K562 (cell line): ENCODE results near the gene SORL1-AS1.

Source experiments
- CEBPB ChIP-seq: fragments of 450-650 bp; IDR thresholded peaks from 2 replicates; pipeline ENCODE4 v1.6.1; 2016; ENCODE audit warnings: missing genetic modification characterization, missing compliant biosample characterization
- ESRRA ChIP-seq: fragments of 450-650 bp; IDR thresholded peaks from 2 replicates; pipeline ENCODE4 v1.6.1; 2014; ENCODE audit warnings: low read depth, mild to moderate bottlenecking, moderate library complexity, borderline replicate concordance
- GABPA ChIP-seq: fragments of 200-800 bp; sonication (Bioruptor generic); conservative IDR thresholded peaks from 2 replicates; pipeline ENCODE4 v1.6.1; 2016; ENCODE audit warnings: low read depth, missing genetic modification characterization, missing compliant biosample characterization
- KLF13 ChIP-seq: fragments of 450-650 bp; IDR thresholded peaks from 2 replicates; pipeline ENCODE4 v1.6.1; 2016; ENCODE audit warnings: missing genetic modification characterization, low read depth, mild to moderate bottlenecking, missing compliant biosample characterization, moderate library complexity, borderline replicate concordance
- NR2C2 ChIP-seq, 2 experiments: fragments of 200-800 bp in 1 of 2; sonication (Bioruptor generic) in 1 of 2; sonication (generic) in 1 of 2; formaldehyde crosslinking in 1 of 2; IDR thresholded peaks; 2 replicates each; pipeline versions ENCODE4 v1.6.1 to v1.8.0; 2016 to 2022; ENCODE audit warnings: mild to moderate bottlenecking in 1 of 2, missing compliant biosample characterization in 1 of 2, missing genetic modification characterization in 1 of 2, missing genetic modification reagents in 1 of 2
- POLR2AphosphoS5 ChIP-seq: IDR thresholded peaks from 2 replicates; pipeline ENCODE4 v1.6.1; 2011; ENCODE audit warnings: mild to moderate bottlenecking, low read depth, low read length, moderate library complexity; ENCODE audit not compliant: control insufficient read depth, insufficient read depth
- RCOR1 ChIP-seq, 2 experiments: IDR thresholded peaks; 2 replicates each; pipeline ENCODE4 v1.6.1; 2012; ENCODE audit warnings: low read depth in 2 of 2, low read length in 2 of 2, borderline replicate concordance in 1 of 2, improper control_type of control experiment in 1 of 2
- ZNF165 ChIP-seq: fragments of 250-450 bp; sonication (Bioruptor Pico); IDR thresholded peaks from 2 replicates; pipeline ENCODE4 v1.4.0; 2020; ENCODE audit warnings: borderline replicate concordance
- TF ChIP-seq, protein P1 (sequence below): sonication (generic); formaldehyde crosslinking; IDR thresholded peaks from 2 replicates; pipeline ENCODE4 v1.8.1; 2022; ENCODE audit warnings: missing genetic modification reagents
- TF ChIP-seq, protein P2 (sequence below), 3 experiments: IDR thresholded peaks in 2 of 3; conservative IDR thresholded peaks in 1 of 3; 2 replicates each; pipeline ENCODE4 v1.5.1; 2011 to 2012; ENCODE audit warnings: low read length in 3 of 3, mild to moderate bottlenecking in 3 of 3, control low read depth in 2 of 3, improper control_type of control experiment in 1 of 3, inconsistent platforms in 1 of 3, low read depth in 1 of 3, mixed read lengths in 1 of 3, moderate library complexity in 1 of 3; ENCODE audit not compliant: insufficient read depth in 2 of 3
- TF ChIP-seq, protein P3 (sequence below): sonication (generic); formaldehyde crosslinking; IDR thresholded peaks from 2 replicates; pipeline ENCODE4 v1.8.0; 2022; ENCODE audit warnings: mild to moderate bottlenecking, missing genetic modification reagents
- TF ChIP-seq, protein P4 (sequence below): fragments of 250-450 bp; sonication (Bioruptor Pico); IDR thresholded peaks from 2 replicates; pipeline ENCODE4 v1.5.0; 2020; ENCODE audit warnings: mild to moderate bottlenecking

DNA sequence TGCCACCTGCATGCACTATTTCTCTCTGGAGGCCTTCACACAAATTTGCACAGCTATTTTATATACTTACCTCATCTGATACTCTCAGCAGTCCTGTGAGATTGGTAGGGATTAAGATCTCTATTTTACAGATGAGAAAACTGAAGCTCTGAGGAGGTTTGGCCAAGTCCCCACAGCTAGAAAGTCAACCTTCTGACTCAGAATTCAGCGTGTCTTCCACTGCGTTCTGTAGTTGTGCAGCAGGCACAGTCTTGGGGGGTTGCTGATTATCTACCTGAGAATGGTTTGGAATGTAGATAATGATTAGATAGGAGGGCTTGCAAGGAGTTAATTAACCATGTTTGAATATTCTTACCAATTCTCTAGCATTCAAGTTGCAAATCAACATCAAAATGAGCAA lies 3.1 kb downstream of the SORL1-AS1 start:
- TF ChIP-seq GABPA = no peak
- no peak for TF ChIP-seq RCOR1 (IDR thresholded peaks at IDR 0.05; ENCODE audit: borderline replicate concordance in 1 of 2, low read depth in 2 of 2, low read length in 2 of 2)
- no peak for TF ChIP-seq POLR2AphosphoS5
- TF ChIP-seq, protein P1, sequence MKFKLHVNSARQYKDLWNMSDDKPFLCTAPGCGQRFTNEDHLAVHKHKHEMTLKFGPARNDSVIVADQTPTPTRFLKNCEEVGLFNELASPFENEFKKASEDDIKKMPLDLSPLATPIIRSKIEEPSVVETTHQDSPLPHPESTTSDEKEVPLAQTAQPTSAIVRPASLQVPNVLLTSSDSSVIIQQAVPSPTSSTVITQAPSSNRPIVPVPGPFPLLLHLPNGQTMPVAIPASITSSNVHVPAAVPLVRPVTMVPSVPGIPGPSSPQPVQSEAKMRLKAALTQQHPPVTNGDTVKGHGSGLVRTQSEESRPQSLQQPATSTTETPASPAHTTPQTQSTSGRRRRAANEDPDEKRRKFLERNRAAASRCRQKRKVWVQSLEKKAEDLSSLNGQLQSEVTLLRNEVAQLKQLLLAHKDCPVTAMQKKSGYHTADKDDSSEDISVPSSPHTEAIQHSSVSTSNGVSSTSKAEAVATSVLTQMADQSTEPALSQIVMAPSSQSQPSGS = no peak
- TF ChIP-seq, protein P2, sequence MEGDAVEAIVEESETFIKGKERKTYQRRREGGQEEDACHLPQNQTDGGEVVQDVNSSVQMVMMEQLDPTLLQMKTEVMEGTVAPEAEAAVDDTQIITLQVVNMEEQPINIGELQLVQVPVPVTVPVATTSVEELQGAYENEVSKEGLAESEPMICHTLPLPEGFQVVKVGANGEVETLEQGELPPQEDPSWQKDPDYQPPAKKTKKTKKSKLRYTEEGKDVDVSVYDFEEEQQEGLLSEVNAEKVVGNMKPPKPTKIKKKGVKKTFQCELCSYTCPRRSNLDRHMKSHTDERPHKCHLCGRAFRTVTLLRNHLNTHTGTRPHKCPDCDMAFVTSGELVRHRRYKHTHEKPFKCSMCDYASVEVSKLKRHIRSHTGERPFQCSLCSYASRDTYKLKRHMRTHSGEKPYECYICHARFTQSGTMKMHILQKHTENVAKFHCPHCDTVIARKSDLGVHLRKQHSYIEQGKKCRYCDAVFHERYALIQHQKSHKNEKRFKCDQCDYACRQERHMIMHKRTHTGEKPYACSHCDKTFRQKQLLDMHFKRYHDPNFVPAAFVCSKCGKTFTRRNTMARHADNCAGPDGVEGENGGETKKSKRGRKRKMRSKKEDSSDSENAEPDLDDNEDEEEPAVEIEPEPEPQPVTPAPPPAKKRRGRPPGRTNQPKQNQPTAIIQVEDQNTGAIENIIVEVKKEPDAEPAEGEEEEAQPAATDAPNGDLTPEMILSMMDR (IDR thresholded peaks at IDR 0.05 in 2 of 3, conservative IDR thresholded peaks at IDR 0.05 in 1 of 3; ENCODE audit: insufficient read depth in 2 of 3, low read depth in 1 of 3, low read length in 3 of 3) = no peak
- TF ChIP-seq, protein P3, sequence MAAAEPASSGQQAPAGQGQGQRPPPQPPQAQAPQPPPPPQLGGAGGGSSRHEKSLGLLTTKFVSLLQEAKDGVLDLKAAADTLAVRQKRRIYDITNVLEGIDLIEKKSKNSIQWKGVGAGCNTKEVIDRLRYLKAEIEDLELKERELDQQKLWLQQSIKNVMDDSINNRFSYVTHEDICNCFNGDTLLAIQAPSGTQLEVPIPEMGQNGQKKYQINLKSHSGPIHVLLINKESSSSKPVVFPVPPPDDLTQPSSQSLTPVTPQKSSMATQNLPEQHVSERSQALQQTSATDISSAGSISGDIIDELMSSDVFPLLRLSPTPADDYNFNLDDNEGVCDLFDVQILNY (CRISPR knock-in tag) = no peak
- TF ChIP-seq, protein P4, sequence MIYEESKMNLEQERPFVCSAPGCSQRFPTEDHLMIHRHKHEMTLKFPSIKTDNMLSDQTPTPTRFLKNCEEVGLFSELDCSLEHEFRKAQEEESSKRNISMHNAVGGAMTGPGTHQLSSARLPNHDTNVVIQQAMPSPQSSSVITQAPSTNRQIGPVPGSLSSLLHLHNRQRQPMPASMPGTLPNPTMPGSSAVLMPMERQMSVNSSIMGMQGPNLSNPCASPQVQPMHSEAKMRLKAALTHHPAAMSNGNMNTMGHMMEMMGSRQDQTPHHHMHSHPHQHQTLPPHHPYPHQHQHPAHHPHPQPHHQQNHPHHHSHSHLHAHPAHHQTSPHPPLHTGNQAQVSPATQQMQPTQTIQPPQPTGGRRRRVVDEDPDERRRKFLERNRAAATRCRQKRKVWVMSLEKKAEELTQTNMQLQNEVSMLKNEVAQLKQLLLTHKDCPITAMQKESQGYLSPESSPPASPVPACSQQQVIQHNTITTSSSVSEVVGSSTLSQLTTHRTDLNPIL (CRISPR knock-in tag) = no peak
- TF ChIP-seq ESRRA = no peak
- no peak for TF ChIP-seq KLF13
- TF ChIP-seq ZNF165 (CRISPR knock-in tag) = no peak
- TF ChIP-seq NR2C2 (CRISPR knock-in tag; IDR thresholded peaks at IDR 0.05) = no peak
- TF ChIP-seq NR2C2 (tag; IDR thresholded peaks at IDR 0.05) = no peak
- no peak for TF ChIP-seq CEBPB (tag)
